Heart left ventricle (tissue), 16 donors: Measurements from ENCODE around the gene IRS2. TPM values are rescaled to one million over a fixed set of nuclear protein-coding genes. Genes with fewer than 3 reads are reported as not detected.

Experiments
- ATAC-seq, 4 donors: fragments of 200-7000 bp; cut with Tn5 transposase; one replicate each; pipeline ENCODE4 v1.9.1; 2020 to 2022; ENCODE audit warnings: moderate library complexity in 4 of 4, mild to moderate bottlenecking in 3 of 4, moderate number of reproducible peaks in 1 of 4
- DNase-seq, 5 donors: peaks; one replicate each; pipeline ENCODE4 v3.0.0-alpha.2; 2020
- H3K27ac ChIP-seq, 12 donors: fragments of 200-600 bp; sonication (generic) in 4 of 12; one replicate each; pipeline versions ENCODE4 v1.5.0 to v1.8.0; 2016 to 2022; ENCODE audit warnings: mild to moderate bottlenecking in 2 of 12
- H3K27me3 ChIP-seq, 9 donors: fragments of 200-600 bp; sonication (generic) in 2 of 9; one replicate each; pipeline versions ENCODE4 v1.5.1 to v1.8.0; 2016 to 2022; ENCODE audit warnings: mild to moderate bottlenecking in 3 of 9
- H3K36me3 ChIP-seq, 9 donors: fragments of 200-600 bp; sonication (generic) in 2 of 9; one replicate each; pipeline versions ENCODE4 v1.5.0 to v1.8.0; 2018 to 2022; ENCODE audit warnings: mild to moderate bottlenecking in 2 of 9
- H3K4me1 ChIP-seq, 12 donors: fragments of 200-600 bp; sonication (generic) in 4 of 12; one replicate each; pipeline versions ENCODE4 v1.5.0 to v1.8.0; 2016 to 2022; ENCODE audit warnings: mild to moderate bottlenecking in 3 of 12
- H3K4me3 ChIP-seq, 12 donors: fragments of 200-600 bp; sonication (generic) in 4 of 12; one replicate each; pipeline versions ENCODE4 v1.5.0 to v1.8.0; 2017 to 2022; ENCODE audit warnings: mild to moderate bottlenecking in 9 of 12, moderate library complexity in 4 of 12
- H3K9me3 ChIP-seq, 12 donors: fragments of 200-600 bp; sonication (generic) in 4 of 12; one replicate each; pipeline versions ENCODE4 v1.5.0 to v1.8.0; 2016 to 2022; ENCODE audit warnings: mild to moderate bottlenecking in 1 of 12
- POLR2A ChIP-seq, 2 donors: fragments of 450-650 bp; IDR thresholded peaks; one replicate each; pipeline ENCODE4 v1.6.1; 2017; ENCODE audit warnings: antibody characterized with exemption in 2 of 2, mild to moderate bottlenecking in 2 of 2, moderate library complexity in 2 of 2
- WGBS, 4 donors: extraction: QIAGEN DNeasy Blood & Tissue Kit in 2 of 4; methylation state at CpG; one replicate each; pipeline versions ENCODE4 v1.1.5 to v1.1.7; 2013 to 2018; 5-methylcytosine and 5-hydroxymethylcytosine counted together
- intact Hi-C, 10 donors: fragments of 100-400 bp; cut with DNase I; formaldehyde crosslinking; loops; one replicate each; pipeline versions ENCODE4 v1.11.1 to v1.14.2; 2022
- polyA plus RNA-seq, 2 donors: library from polyadenylated mRNA; stranded (reverse); fragments of 200-250 nt; gene quantifications; one replicate each; pipeline ENCODE4 v1.2.3, GENCODE V29; 2013
- total RNA-seq, 9 donors: library from RNA; depleted of rRNA in 2 of 9; stranded (reverse); fragments of >200 nt in 2 of 9; fragmentation: NEBNext Ultra II Directional in 3 of 9; extraction: Animal tissue kit (Norgen Biotek cat#: 25700) in 3 of 9; gene quantifications; one replicate each; pipeline versions ENCODE4 v1.1.0 to v1.2.4, GENCODE V29; 2016 to 2023
- TF ChIP-seq, protein P1 (sequence below), 12 donors: fragments of 200-600 bp; sonication (generic) in 4 of 12; IDR thresholded peaks; one replicate each; pipeline versions ENCODE4 v1.5.0 to v1.8.0; 2018 to 2022; ENCODE audit warnings: antibody characterized with exemption in 12 of 12, mild to moderate bottlenecking in 5 of 12
- donor health status: ischemic (EF 13 %, LVEDD 7.1; RV severe dilation, severe dysfunction).
- donor health status: healthy with polysubstance abuse.
- donor health status: DM: no; HTN: yes; CAD: no.
- donor health status: DM: no; HTN: no; CAD: no.
- donor health status: ischemic (EF 25% LVEDD 6.9; RV normal size, moderate dysfunction).
- donor health status: ischemic (EF 25% LVEDD 5.7; RV mildly dilated, moderate dysfunction).
- donor health status: healthy.
- donor health status: DM: yes; HTN: yes; CAD: no.
- donor health status: ischemic (EF 35%, LVEDD 5.7; RV mildly dilated, moderate dysfunction).
- donor health status: nonischemic (EF 11% LVEDD 7.7; RV severe dilation, severe dysfunction).
- donor health status: DM: yes; HTN: yes; CAD: no.
- donor health status: PGD.
- donor health status: ischemic (EF 29% LVEDD 5.4; RV normal size, mild dysfunction).
- donor health status: nonischemic (EF 23%, LVEDD 6.1; RV moderate dilation, normal function).

The IRS2 gene
- total and polyA plus RNA-seq, 11 donors = 3.4 to 54.9 (median 14.4) TPM

DNA sequence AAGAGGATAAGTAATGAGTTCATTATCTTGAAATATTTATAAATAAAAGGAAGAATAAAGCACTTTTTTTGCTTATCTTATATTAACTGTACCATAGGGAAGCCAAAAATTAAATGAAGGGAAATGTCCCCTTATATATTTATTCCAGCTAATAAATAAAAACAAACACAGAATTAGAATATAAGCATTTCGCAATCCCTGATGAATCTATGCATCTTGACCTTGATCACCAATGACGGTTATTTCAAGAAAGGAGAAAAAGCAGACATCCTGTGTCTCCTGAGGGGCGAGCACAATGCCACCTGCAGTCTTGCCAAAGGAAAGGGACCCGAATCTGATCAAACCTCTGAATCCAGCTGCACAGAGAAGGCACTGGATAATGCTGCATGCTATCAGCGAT lies 29.3 kb upstream of the IRS2 start:
- WGBS, 4 donors = 72 to 84% (median 76%) methylated on average over 5 of the region's 5 CpGs
- H3K36me3 ChIP-seq = no peaks in the 10 kb centered on the region
- ATAC-seq (no peak), DNase-seq (no peak)
- H3K4me1 ChIP-seq = no peaks in the 10 kb centered on the region
- no peak overlapping the region for H3K27ac ChIP-seq
- peaks cover 0 to 8% (median 0%) of the 10 kb centered on the region in 9 donors for H3K27me3 ChIP-seq
- H3K4me3 ChIP-seq = no peak overlapping the region
- no peaks in the 10 kb centered on the region for H3K9me3 ChIP-seq
- intact Hi-C loops = no loop called here
- TF ChIP-seq, protein P1, sequence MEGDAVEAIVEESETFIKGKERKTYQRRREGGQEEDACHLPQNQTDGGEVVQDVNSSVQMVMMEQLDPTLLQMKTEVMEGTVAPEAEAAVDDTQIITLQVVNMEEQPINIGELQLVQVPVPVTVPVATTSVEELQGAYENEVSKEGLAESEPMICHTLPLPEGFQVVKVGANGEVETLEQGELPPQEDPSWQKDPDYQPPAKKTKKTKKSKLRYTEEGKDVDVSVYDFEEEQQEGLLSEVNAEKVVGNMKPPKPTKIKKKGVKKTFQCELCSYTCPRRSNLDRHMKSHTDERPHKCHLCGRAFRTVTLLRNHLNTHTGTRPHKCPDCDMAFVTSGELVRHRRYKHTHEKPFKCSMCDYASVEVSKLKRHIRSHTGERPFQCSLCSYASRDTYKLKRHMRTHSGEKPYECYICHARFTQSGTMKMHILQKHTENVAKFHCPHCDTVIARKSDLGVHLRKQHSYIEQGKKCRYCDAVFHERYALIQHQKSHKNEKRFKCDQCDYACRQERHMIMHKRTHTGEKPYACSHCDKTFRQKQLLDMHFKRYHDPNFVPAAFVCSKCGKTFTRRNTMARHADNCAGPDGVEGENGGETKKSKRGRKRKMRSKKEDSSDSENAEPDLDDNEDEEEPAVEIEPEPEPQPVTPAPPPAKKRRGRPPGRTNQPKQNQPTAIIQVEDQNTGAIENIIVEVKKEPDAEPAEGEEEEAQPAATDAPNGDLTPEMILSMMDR (IDR thresholded peaks at IDR 0.05) = no peak
- no peak for TF ChIP-seq POLR2A (IDR thresholded peaks at IDR 0.05)

DNA sequence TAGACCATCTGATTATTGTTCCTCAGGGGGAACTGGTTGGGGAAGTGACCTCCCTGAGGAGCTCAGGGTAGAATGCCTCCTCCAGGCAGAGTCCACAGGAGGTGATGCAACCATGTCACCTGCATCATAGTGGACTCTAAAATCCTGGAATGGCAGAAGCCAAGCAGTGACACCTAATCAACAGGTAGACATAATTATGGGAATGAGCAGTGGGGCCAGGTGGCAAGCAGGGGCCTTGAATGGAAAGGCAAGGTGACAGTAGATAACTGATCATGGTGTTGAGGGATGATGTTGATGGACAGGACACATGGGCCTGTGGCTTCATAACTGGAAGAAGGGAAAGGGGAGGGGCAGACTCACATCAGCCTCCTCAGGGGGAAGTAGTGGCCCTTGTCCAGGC lies 27.3 kb upstream of the IRS2 start:
- Histone ChIP-seq H3K27ac (no peak overlapping the region), H3K4me3 (no peak overlapping the region), H3K9me3 (no peaks in the 10 kb centered on the region), H3K36me3 (no peaks in the 10 kb centered on the region), H3K4me1 (no peaks in the 10 kb centered on the region), H3K27me3 (peaks cover 0 to 8% (median 0%) of the 10 kb centered on the region in 9 donors)
- no peak for ATAC-seq
- intact Hi-C loops = no loop called here
- no peak for DNase-seq
- no peak for TF ChIP-seq POLR2A (IDR thresholded peaks at IDR 0.05)
- TF ChIP-seq, protein P1 (IDR thresholded peaks at IDR 0.05) = no peak

DNA sequence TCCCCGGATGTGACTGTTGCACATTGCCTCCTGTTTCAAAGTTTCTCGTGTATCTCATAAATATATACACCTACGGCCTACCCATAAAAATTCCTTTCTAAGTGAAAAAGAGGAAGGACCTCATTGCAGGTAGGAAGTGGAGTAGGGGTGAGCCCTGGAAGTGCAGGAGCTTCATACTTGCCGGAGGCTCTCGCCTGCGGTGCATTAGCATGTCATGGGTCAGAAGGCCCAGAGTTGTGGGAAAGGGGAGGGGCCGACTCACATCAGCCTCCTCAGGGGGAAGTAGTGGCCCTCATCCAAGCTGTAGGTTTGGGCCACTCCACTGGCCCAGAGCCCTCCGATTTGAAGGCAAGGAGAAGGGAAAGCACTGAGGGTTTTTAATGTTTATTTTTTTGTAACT lies 26.0 kb upstream of the IRS2 start:
- Histone ChIP-seq H3K27ac (no peak overlapping the region), H3K4me1 (no peaks in the 10 kb centered on the region), H3K4me3 (no peak overlapping the region), H3K9me3 (no peaks in the 10 kb centered on the region), H3K36me3 (no peaks in the 10 kb centered on the region), H3K27me3 (peaks cover 0 to 8% (median 0%) of the 10 kb centered on the region in 9 donors)
- WGBS, 4 donors = 76 to 92% (median 88%) methylated on average over 8 of the region's 8 CpGs
- intact Hi-C loops = no loop called here
- TF ChIP-seq, protein P1 (IDR thresholded peaks at IDR 0.05) = no peak
- no peak for TF ChIP-seq POLR2A (IDR thresholded peaks at IDR 0.05)
- DNase-seq (no peak), ATAC-seq (no peak)

DNA sequence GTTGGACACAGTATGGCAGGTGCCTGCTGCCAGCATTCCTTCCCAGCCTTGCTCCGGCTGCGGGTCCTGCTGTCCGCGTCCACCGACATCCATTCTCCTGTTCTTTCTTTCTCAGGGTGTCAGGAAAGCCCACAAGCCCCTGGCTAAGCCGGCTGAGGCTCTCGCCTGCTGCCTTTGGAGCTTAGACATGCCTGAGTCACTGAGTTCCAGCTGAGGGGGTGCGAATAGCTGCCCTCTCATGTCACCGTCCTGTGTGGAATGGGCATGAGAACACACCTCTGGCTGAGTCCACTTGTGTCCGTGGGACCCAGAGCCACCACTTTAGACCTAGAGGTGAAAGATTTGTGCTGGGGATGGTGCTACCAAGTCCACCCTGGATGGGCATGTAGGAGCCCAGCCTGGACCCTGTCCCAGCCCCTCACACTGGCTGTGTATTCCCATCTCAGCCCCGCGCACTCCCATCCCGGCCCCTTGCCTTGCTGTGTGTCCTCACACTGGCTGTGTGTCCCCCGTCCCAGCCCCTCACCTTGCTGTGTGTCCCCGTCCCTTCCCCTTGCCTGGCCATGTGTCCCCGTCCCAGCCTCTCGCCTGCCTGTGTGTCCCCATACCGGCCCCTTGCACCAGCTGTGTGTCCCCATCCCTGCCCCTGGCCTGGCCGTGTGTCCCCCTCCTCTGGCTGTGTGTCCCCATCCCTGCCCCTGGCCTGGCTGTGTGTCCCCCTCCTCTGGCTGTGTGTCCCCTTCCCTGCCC lies 24.6 kb upstream of the IRS2 start:
- DNase-seq (no peak), ATAC-seq (peak in 1 of 4 donors; percentile 37)
- intact Hi-C loops = no loop called here
- TF ChIP-seq, protein P1 (IDR thresholded peaks at IDR 0.05) = no peak
- TF ChIP-seq POLR2A (IDR thresholded peaks at IDR 0.05) = no peak
- H3K4me1 ChIP-seq = no peaks in the 10 kb centered on the region
- H3K9me3 ChIP-seq = no peaks in the 10 kb centered on the region
- 87 to 95% (median 91%) methylated on average over 16 to 19 of the region's 19 CpGs for WGBS, 4 donors
- no peaks in the 10 kb centered on the region for H3K36me3 ChIP-seq
- peaks cover 0 to 8% (median 0%) of the 10 kb centered on the region in 9 donors for H3K27me3 ChIP-seq
- no peak overlapping the region for H3K4me3 ChIP-seq
- H3K27ac ChIP-seq = no peak overlapping the region
